Right lobe of liver (tissue), 4 donors: ENCODE measurements around the gene RAB1B.

ENCODE experiments used
- CTCF ChIP-seq, 4 donors: fragments of 200-600 bp in 3 of 4; fragments of 450-650 bp in 1 of 4; IDR thresholded peaks; one replicate each; pipeline versions ENCODE4 v1.5.1 to v1.8.0; 2016 to 2022; ENCODE audit warnings: antibody characterized with exemption in 4 of 4, mild to moderate bottlenecking in 2 of 4
- POLR2A ChIP-seq: fragments of 450-650 bp; IDR thresholded peaks from one replicate; pipeline ENCODE4 v1.6.1; 2017; ENCODE audit warnings: antibody characterized with exemption, mild to moderate bottlenecking
- donor health status: DM: no; HTN: no; CAD: no.
- donor health status: DM: no; HTN: no; CAD: no.
- donor health status: DM: no; HTN: yes; CAD: no.

- TF ChIP-seq POLR2A, result no peak
- TF ChIP-seq CTCF (IDR thresholded peaks at IDR 0.05), result no peak
These were observed 790 bp downstream of the RAB1B start for GRCh38 chr11:66268952-66269905.
